Smooth muscle cell (in vitro differentiated cells): ENCODE data around the gene DBNL. TPM values are rescaled to one million over a fixed set of nuclear protein-coding genes. Genes with fewer than 3 reads are reported as not detected.

ENCODE experiments used
- DNase-seq: peaks from one replicate; lab custom pipeline; 2025; ENCODE audit not compliant: unreplicated experiment; lab: John Stamatoyannopoulos, UW
- H2AFZ ChIP-seq: fragments of 200-600 bp; sonication (generic); 2 replicates; pipeline ENCODE4 v1.6.0; 2016; ENCODE audit warnings: antibody characterized with exemption, low read depth, mild to moderate bottlenecking
- H3F3A ChIP-seq: fragments of 200-600 bp; sonication (generic); 2 replicates; pipeline ENCODE4 v1.6.0; 2017; ENCODE audit warnings: antibody characterized with exemption, low read depth
- H3K27ac ChIP-seq: fragments of 200-600 bp; sonication (generic); 2 replicates; pipeline ENCODE4 v1.5.1; 2016; ENCODE audit warnings: low read depth, mild to moderate bottlenecking
- H3K27me3 ChIP-seq: fragments of 200-600 bp; sonication (generic); 2 replicates; pipeline ENCODE4 v1.6.1; 2016; ENCODE audit warnings: low read depth, mild to moderate bottlenecking
- H3K36me3 ChIP-seq: fragments of 200-600 bp; sonication (generic); 2 replicates; pipeline ENCODE4 v1.5.1; 2016; ENCODE audit warnings: low read depth
- H3K4me1 ChIP-seq: fragments of 200-600 bp; sonication (generic); 2 replicates; pipeline ENCODE4 v1.5.1; 2016; ENCODE audit warnings: low read depth
- H3K4me2 ChIP-seq: fragments of 200-600 bp; sonication (generic); 2 replicates; pipeline ENCODE4 v1.6.0; 2016; ENCODE audit warnings: mild to moderate bottlenecking
- H3K4me3 ChIP-seq: fragments of 200-600 bp; sonication (generic); 2 replicates; pipeline ENCODE4 v1.5.1; 2016; ENCODE audit warnings: mild to moderate bottlenecking
- H3K79me2 ChIP-seq: fragments of 200-600 bp; sonication (generic); 2 replicates; pipeline ENCODE4 v1.6.0; 2016; ENCODE audit warnings: low read depth, mild to moderate bottlenecking
- H3K9ac ChIP-seq: fragments of 200-600 bp; sonication (generic); 2 replicates; pipeline ENCODE4 v1.6.0; 2016; ENCODE audit warnings: low read depth
- H3K9me3 ChIP-seq: fragments of 200-600 bp; sonication (generic); replicated peaks from 2 replicates; pipeline ENCODE4 v1.5.1; 2016; ENCODE audit warnings: low read depth
- H4K20me1 ChIP-seq: fragments of 200-600 bp; sonication (generic); 2 replicates; pipeline ENCODE4 v1.6.0; 2016; ENCODE audit warnings: low read depth
- CTCF ChIP-seq: fragments of 200-600 bp; sonication (generic); IDR thresholded peaks from 2 replicates; pipeline ENCODE4 v1.5.1; 2017; ENCODE audit warnings: borderline replicate concordance, mild to moderate bottlenecking, antibody characterized with exemption; ENCODE audit not compliant: insufficient read depth, poor library complexity, severe bottlenecking
- WGBS: methylation state at CpG from one replicate; pipeline ENCODE4 v1.1.7; 2016; ENCODE audit warnings: low lambda C conversion rate; 5-methylcytosine and 5-hydroxymethylcytosine counted together
- polyA plus RNA-seq: library from polyadenylated mRNA; unstranded; fragments of >200 nt; fragmentation: Nextera tagmentation; extraction: Ambion mirVana; gene quantifications from 2 replicates; pipeline ENCODE4 v1.2.1, GENCODE V29; 2016
- total RNA-seq: library from RNA; depleted of rRNA; stranded (reverse); fragments of >200 nt; gene quantifications from 2 replicates; pipeline ENCODE4 v1.2.3, GENCODE V29; 2014

DBNL gene
- total and polyA plus RNA-seq, 2 experiments from 2014 or later, result 55.1 to 98.4 TPM

GRCh38 chr7:44086627-44087026, 42.1 kb downstream of the DBNL start:
- H3K27ac ChIP-seq, result no peak overlapping the region

GRCh38 chr7:44087911-44088838, 43.7 kb downstream of the DBNL start:
- H3K27ac ChIP-seq, result peak overlapping the region; percentile 82
- H3K27me3 ChIP-seq, result no peaks in the 10 kb centered on the region
- no peaks in the 10 kb centered on the region for H3K79me2 ChIP-seq
- no peak for DNase-seq
- H3K9me3 ChIP-seq, result no peaks in the 10 kb centered on the region
- no peak overlapping the region for H3K4me2 ChIP-seq
- H3K9ac ChIP-seq, result peak overlapping the region; percentile 57
- H3K4me3 ChIP-seq, result no peak overlapping the region
- H2AFZ ChIP-seq, result peak overlapping the region; percentile 75
- 62% methylated on average over 20 of the region's 20 CpGs for WGBS
- H3F3A ChIP-seq, result no peaks in the 10 kb centered on the region
- H4K20me1 ChIP-seq, result no peaks in the 10 kb centered on the region
- no peak for TF ChIP-seq CTCF
- H3K36me3 ChIP-seq, result no peaks in the 10 kb centered on the region
- H3K4me1 ChIP-seq, result peaks cover under 1% of the 10 kb centered on the region

More at GRCh38 chr7:44086627-44087026, 42.1 kb downstream of the DBNL start:
- H3K4me3 ChIP-seq, result no peak overlapping the region
- no peak overlapping the region for H3K9ac ChIP-seq
- TF ChIP-seq CTCF, result no peak
- no peak overlapping the region for H2AFZ ChIP-seq
- no peaks in the 10 kb centered on the region for H3K36me3 ChIP-seq
- H3K4me1 ChIP-seq, result peaks cover 3% of the 10 kb centered on the region
- no peak for DNase-seq
- H4K20me1 ChIP-seq, result no peaks in the 10 kb centered on the region
- no peaks in the 10 kb centered on the region for H3F3A ChIP-seq
- no peaks in the 10 kb centered on the region for H3K9me3 ChIP-seq
- 92% methylated on average over 3 of the region's 3 CpGs for WGBS
- H3K4me2 ChIP-seq, result no peak overlapping the region
- no peaks in the 10 kb centered on the region for H3K27me3 ChIP-seq
- no peaks in the 10 kb centered on the region for H3K79me2 ChIP-seq

GRCh38 chr7:44093102-44093641, 48.7 kb downstream of the DBNL start:
- H3K9ac ChIP-seq, result no peak overlapping the region
- H3K9me3 ChIP-seq, result no peaks in the 10 kb centered on the region
- no peaks in the 10 kb centered on the region for H3K36me3 ChIP-seq
- H3K4me3 ChIP-seq, result no peak overlapping the region
- H3K27me3 ChIP-seq, result no peaks in the 10 kb centered on the region
- TF ChIP-seq CTCF, result no peak
- H3K79me2 ChIP-seq, result no peaks in the 10 kb centered on the region
- no peak overlapping the region for H3K27ac ChIP-seq
- no peak for DNase-seq
- H4K20me1 ChIP-seq, result no peaks in the 10 kb centered on the region
- H3K4me2 ChIP-seq, result no peak overlapping the region
- no peaks in the 10 kb centered on the region for H3K4me1 ChIP-seq
- WGBS, result 84% methylated on average over 6 of the region's 6 CpGs
- no peak overlapping the region for H2AFZ ChIP-seq
- no peaks in the 10 kb centered on the region for H3F3A ChIP-seq
